Naive thymus-derived CD4-positive, alpha-beta T cell (primary cell): Measurements from ENCODE around the gene FLAD1. TPM values are rescaled to one million over a fixed set of nuclear protein-coding genes. Genes with fewer than 3 reads are reported as not detected.

Experiments used
- ATAC-seq: fragments of 150-1000 bp; cut with Tn5 transposase; 2 replicates; pipeline ENCODE4 v1.10.0; 2021; ENCODE audit warnings: mild to moderate bottlenecking, moderate library complexity
- CTCF ChIA-PET: fragments of 350-600 bp; sonication (Branson Sonifier 250); formaldehyde crosslinking; loops from one replicate; lab custom pipeline; 2021; ENCODE audit warnings: antibody characterized with exemption; lab: Charles Lee
- POLR2A ChIA-PET: fragments of 350-600 bp; sonication (Branson Sonifier 250); formaldehyde crosslinking; loops from one replicate; lab custom pipeline; 2021; ENCODE audit warnings: antibody characterized with exemption, inconsistent platforms; lab: Charles Lee
- DNase-seq, 9 donors: peaks; one replicate each; pipeline versions ENCODE4 v3.0.0 to v3.0.0-alpha.2; 2020 to 2022; ENCODE audit warnings: mixed read lengths in 1 of 9
- H3K27ac ChIP-seq: one replicate; pipeline ENCODE4 v1.7.0; 2013; ENCODE audit warnings: mild to moderate bottlenecking, low read depth, low read length, moderate library complexity
- H3K27me3 ChIP-seq, 2 donors: one replicate each; pipeline ENCODE4 v1.7.0; 2013; ENCODE audit warnings: low read length in 2 of 2, mild to moderate bottlenecking in 2 of 2, moderate library complexity in 2 of 2; ENCODE audit not compliant: control insufficient read depth in 2 of 2, insufficient read depth in 2 of 2
- H3K36me3 ChIP-seq, 3 experiments: 1 replicate in 2 of 3; 2 replicates in 1 of 3; pipeline ENCODE4 v1.7.0; 2013; ENCODE audit warnings: low read length in 3 of 3, mild to moderate bottlenecking in 3 of 3, moderate library complexity in 1 of 3; ENCODE audit not compliant: insufficient read depth in 3 of 3, control insufficient read depth in 2 of 3
- H3K4me1 ChIP-seq, 2 donors: one replicate each; pipeline ENCODE4 v1.7.0; 2013; ENCODE audit warnings: low read length in 2 of 2, mild to moderate bottlenecking in 2 of 2, moderate library complexity in 1 of 2; ENCODE audit not compliant: control insufficient read depth in 2 of 2, insufficient read depth in 2 of 2
- H3K4me3 ChIP-seq: 2 replicates; pipeline ENCODE4 v1.7.0; 2013; ENCODE audit warnings: mild to moderate bottlenecking, low read length
- H3K9me3 ChIP-seq, 3 experiments: 1 replicate in 2 of 3; 2 replicates in 1 of 3; pipeline ENCODE4 v1.7.0; 2013; ENCODE audit warnings: low read length in 3 of 3; ENCODE audit not compliant: control insufficient read depth in 2 of 3
- H3K27ac Mint-ChIP-seq, 9 donors: one replicate each; pipeline ENCODE4 v1.8.0; 2020 to 2022; ENCODE audit warnings: mixed read lengths in 9 of 9, mild to moderate bottlenecking in 8 of 9, moderate library complexity in 5 of 9, inconsistent platforms in 2 of 9
- H3K27me3 Mint-ChIP-seq, 5 donors: one replicate each; pipeline ENCODE4 v1.8.0; 2021 to 2022; ENCODE audit warnings: mixed read lengths in 5 of 5, mild to moderate bottlenecking in 1 of 5
- H3K36me3 Mint-ChIP-seq, 5 donors: one replicate each; pipeline ENCODE4 v1.8.0; 2020 to 2022; ENCODE audit warnings: mixed read lengths in 5 of 5, mild to moderate bottlenecking in 3 of 5, inconsistent platforms in 1 of 5
- H3K4me1 Mint-ChIP-seq, 7 donors: one replicate each; pipeline ENCODE4 v1.8.0; 2020 to 2022; ENCODE audit warnings: mixed read lengths in 7 of 7, mild to moderate bottlenecking in 3 of 7, inconsistent platforms in 1 of 7
- H3K4me3 Mint-ChIP-seq, 10 donors: one replicate each; pipeline ENCODE4 v1.8.0; 2020 to 2022; ENCODE audit warnings: mild to moderate bottlenecking in 10 of 10, mixed read lengths in 10 of 10, moderate library complexity in 6 of 10, inconsistent platforms in 2 of 10
- H3K9me3 Mint-ChIP-seq, 11 donors: one replicate each; pipeline ENCODE4 v1.8.0; 2020 to 2022; ENCODE audit warnings: mixed read lengths in 11 of 11, mild to moderate bottlenecking in 4 of 11, inconsistent platforms in 1 of 11, moderate library complexity in 1 of 11
- intact Hi-C, 2 donors: fragments of 100-400 bp; cut with micrococcal nuclease; formaldehyde crosslinking; loops; one replicate each; pipeline ENCODE4 v1.15.1; 2023
- polyA plus RNA-seq, 2 donors: library from polyadenylated mRNA; unstranded; fragments of 300-500 nt; fragmentation: Illumina TruSeq; gene quantifications; one replicate each; pipeline ENCODE4 v1.2.3, GENCODE V29; 2021
- total RNA-seq, 6 experiments: library from RNA in 5 of 6; stranded (reverse) in 5 of 6; gene quantifications; 1 replicate in 5 of 6; 2 replicates in 1 of 6; pipeline ENCODE4 v1.2.3 and lab custom pipeline; 2021 to 2026

Gene FLAD1
- total and polyA plus RNA-seq, 7 experiments from 2014 or later = 24.4 to 50.2 (median 45.8) TPM

- Histone ChIP-seq H3K36me3 (peaks cover 8 to 48% (median 11%) of the 10 kb centered on the region in 3 experiments), H3K9me3 (no peaks in the 10 kb centered on the region), H3K27me3 (no peaks in the 10 kb centered on the region), H3K4me3 (no peak overlapping the region), H3K4me1 (peaks cover 23 to 34% of the 10 kb centered on the region in 2 donors), H3K27ac (peak overlapping the region; percentile 51)
- intact Hi-C loops = loop anchor here in 1 of 2 donors (10.0 kb wide), 1 partner anchor 353 kb away; the partner anchor contains the start of gene RUSC1
- H3K27me3 Mint-ChIP-seq = no peaks in the 10 kb centered on the region
- peak overlapping the region in 9 of 10 donors; percentile 37 to 71 (median 55) for H3K4me3 Mint-ChIP-seq
- DNase-seq (no peak), ATAC-seq (no peak)
- POLR2A ChIA-PET = interaction anchor here (0.9 to 11.7 kb wide), 6 partner anchors 10 to 46 kb away, joined by 3 to 160 read pairs (median 4); partner anchors contain the start of genes FLAD1, PBXIP1 and PYGO2
- peak overlapping the region in 7 of 9 donors; percentile 38 to 93 (median 78) for H3K27ac Mint-ChIP-seq
- H3K4me1 Mint-ChIP-seq = peaks cover 27 to 48% (median 34%) of the 10 kb centered on the region in 7 donors
- H3K36me3 Mint-ChIP-seq = peaks cover 0 to 15% (median 0%) of the 10 kb centered on the region in 5 donors
- CTCF ChIA-PET = interaction anchor here (0.5 to 10.5 kb wide), 7 partner anchors 11 to 85 kb away, joined by 4 to 94 read pairs (median 5); partner anchors contain the start of gene FLAD1
- peaks cover 0 to 2% (median 0%) of the 10 kb centered on the region in 11 donors for H3K9me3 Mint-ChIP-seq
Measured at GRCh38 chr1:154971341-154971998, 11.7 kb upstream of the FLAD1 start.

GRCh38 chr1:154972213-154972516, 11.0 kb upstream of the FLAD1 start:
- intact Hi-C loops = loop anchor here in 1 of 2 donors (10.0 kb wide), 1 partner anchor 353 kb away; the partner anchor contains the start of gene RUSC1

GRCh38 chr1:154972517-154973343, 10.4 kb upstream of the FLAD1 start:
- Mint-ChIP-seq H3K27me3 (no peaks in the 10 kb centered on the region), H3K9me3 (peaks cover 0 to 2% (median 0%) of the 10 kb centered on the region in 11 donors), H3K36me3 (peaks cover 0 to 15% (median 0%) of the 10 kb centered on the region in 5 donors), H3K4me1 (peaks cover 33 to 47% (median 35%) of the 10 kb centered on the region in 7 donors), H3K27ac (peak overlapping the region in 5 of 9 donors; percentile 66 to 80 (median 80)), H3K4me3 (peak overlapping the region in 1 of 10 donors; percentile 52)
- Histone ChIP-seq H3K36me3 (peaks cover 0 to 35% (median 5%) of the 10 kb centered on the region in 3 experiments), H3K27me3 (no peaks in the 10 kb centered on the region), H3K4me1 (peaks cover 28 to 35% of the 10 kb centered on the region in 2 donors), H3K27ac (peak overlapping the region; percentile 94), H3K4me3 (no peak overlapping the region), H3K9me3 (no peaks in the 10 kb centered on the region)
- ATAC-seq (no peak), DNase-seq (peak in 1 of 9 donors; percentile 13)
- CTCF ChIA-PET = interaction anchor here (0.7 to 10.5 kb wide), 6 partner anchors 11 to 197 kb away, joined by 3 to 94 read pairs (median 4); partner anchors contain the start of genes FLAD1 and PMVK
- intact Hi-C loops = loop anchor here (1.0 to 10.0 kb wide), 2 partner anchors 35 to 352 kb away; partner anchors contain the start of gene RUSC1 (in 1 of the 2)
- POLR2A ChIA-PET = interaction anchor here (0.6 to 11.7 kb wide), 14 partner anchors 8 to 81 kb away, joined by 3 to 160 read pairs (median 6); partner anchors contain the start of genes FLAD1, PBXIP1 and PYGO2

More at GRCh38 chr1:154972213-154972516, 11.0 kb upstream of the FLAD1 start:
- H3K27ac Mint-ChIP-seq = peak overlapping the region in 4 of 9 donors; percentile 66 to 80 (median 79)
- H3K36me3 Mint-ChIP-seq = peaks cover 0 to 15% (median 0%) of the 10 kb centered on the region in 5 donors
- peak overlapping the region in 1 of 10 donors; percentile 52 for H3K4me3 Mint-ChIP-seq
- Histone ChIP-seq H3K36me3 (peaks cover under 1 to 41% (median 5%) of the 10 kb centered on the region in 3 experiments), H3K27me3 (no peaks in the 10 kb centered on the region), H3K4me1 (peaks cover 28 to 35% of the 10 kb centered on the region in 2 donors), H3K4me3 (no peak overlapping the region), H3K27ac (peak overlapping the region; percentile 40), H3K9me3 (no peaks in the 10 kb centered on the region)
- DNase-seq (no peak), ATAC-seq (no peak)
- H3K9me3 Mint-ChIP-seq = peaks cover 0 to 2% (median 0%) of the 10 kb centered on the region in 11 donors
- H3K4me1 Mint-ChIP-seq = peaks cover 27 to 47% (median 34%) of the 10 kb centered on the region in 7 donors
- ChIA-PET POLR2A (interaction anchor here (0.9 to 11.7 kb wide), 4 partner anchors 9 to 45 kb away, joined by 3 to 160 read pairs (median 4); partner anchors contain the start of genes PBXIP1 and PYGO2), CTCF (interaction anchor here (0.7 to 10.5 kb wide), 6 partner anchors 11 to 197 kb away, joined by 3 to 94 read pairs (median 4); partner anchors contain the start of gene FLAD1)
- H3K27me3 Mint-ChIP-seq = no peaks in the 10 kb centered on the region

- ChIA-PET CTCF (interaction anchor here (0.7 to 10.5 kb wide), 8 partner anchors 26 to 414 kb away, joined by 3 to 94 read pairs (median 4); partner anchors contain the start of gene PMVK), POLR2A (interaction anchor here (0.6 to 11.7 kb wide), 14 partner anchors 10 to 598 kb away, joined by 3 to 160 read pairs (median 6); partner anchors contain the start of genes FLAD1, PBXIP1, PMVK and PYGO2)
- H3K27me3 ChIP-seq = no peaks in the 10 kb centered on the region
- DNase-seq (peak; percentile 72 to 90 (median 79)), ATAC-seq (peak; percentile 37)
- H3K27ac ChIP-seq = peak overlapping the region; percentile 94
- H3K9me3 ChIP-seq = no peaks in the 10 kb centered on the region
- H3K4me3 ChIP-seq = peak overlapping the region; percentile 82
- H3K27ac Mint-ChIP-seq = peak overlapping the region in 1 of 9 donors; percentile 80
- no peak overlapping the region for H3K4me3 Mint-ChIP-seq
- H3K4me1 Mint-ChIP-seq = peaks cover 30 to 42% (median 35%) of the 10 kb centered on the region in 7 donors
- no peaks in the 10 kb centered on the region for H3K27me3 Mint-ChIP-seq
- H3K9me3 Mint-ChIP-seq = peaks cover 0 to 2% (median 0%) of the 10 kb centered on the region in 11 donors
- peaks cover 0 to 13% (median 0%) of the 10 kb centered on the region in 5 donors for H3K36me3 Mint-ChIP-seq
- peaks cover 28 to 35% of the 10 kb centered on the region in 2 donors for H3K4me1 ChIP-seq
- peaks cover 0 to 27% (median 0%) of the 10 kb centered on the region in 3 experiments for H3K36me3 ChIP-seq
- intact Hi-C loops = loop anchor here (1.0 to 10.0 kb wide), 13 partner anchors 10 to 415 kb away; partner anchors contain the start of genes ADAM15 (in 2 of the 2), FLAD1 (in 2 of the 2), PYGO2 (in 2 of the 2) and UBE2Q1 (in 2 of the 2)
Measured at GRCh38 chr1:154973344-154974101, 9.6 kb upstream of the FLAD1 start.

GRCh38 chr1:154974102-154974807, 8.9 kb upstream of the FLAD1 start, which contains the start of gene CKS1B:
Gene CKS1B (plus strand): TSS chr1:154974681. CDS start chr1:154974746, 65 bp downstream.
- Mint-ChIP-seq H3K4me1 (peaks cover 27 to 39% (median 31%) of the 10 kb centered on the region in 7 donors), H3K9me3 (peaks cover 0 to 2% (median 0%) of the 10 kb centered on the region in 11 donors), H3K27ac (no peak within 1 kb of the TSS), H3K36me3 (peaks cover 0 to 15% (median 0%) of the 10 kb centered on the region in 5 donors), H3K4me3 (no peak within 1 kb of the TSS), H3K27me3 (no peaks in the 10 kb centered on the region)
- Histone ChIP-seq H3K27me3 (no peaks in the 10 kb centered on the region), H3K9me3 (no peaks in the 10 kb centered on the region), H3K36me3 (peaks cover 0 to 20% (median 0%) of the 10 kb centered on the region in 3 experiments), H3K27ac (peak within 1 kb of the TSS; percentile 94), H3K4me1 (peaks cover 28 to 35% of the 10 kb centered on the region in 2 donors), H3K4me3 (peak within 1 kb of the TSS; percentile 82)
- CTCF ChIA-PET = interaction anchor here (0.7 to 10.5 kb wide), 9 partner anchors 25 to 415 kb away, joined by 3 to 94 read pairs (median 4); partner anchors contain the start of gene PMVK
- ATAC-seq (peak; percentile 89), DNase-seq (peak; percentile 86 to 100 (median 98))
- POLR2A ChIA-PET = interaction anchor here (0.9 to 11.7 kb wide), 14 partner anchors 9 to 78 kb away, joined by 3 to 160 read pairs (median 6); partner anchors contain the start of genes FLAD1, PBXIP1, PMVK and PYGO2
- intact Hi-C loops = loop anchor here (1.0 to 10.0 kb wide), 13 partner anchors 9 to 416 kb away; partner anchors contain the start of genes ADAM15 (in 2 of the 2), FLAD1 (in 2 of the 2), PYGO2 (in 2 of the 2) and UBE2Q1 (in 2 of the 2)
